Calu3 (cell line): Measurements from ENCODE around the gene SLC12A1. TPM values are rescaled to one million over a fixed set of nuclear protein-coding genes. Genes with fewer than 3 reads are reported as not detected.

Experiments
- Bru-seq: library from RNA; stranded (reverse); fragments of 400-500 nt; gene quantifications from one replicate; lab custom pipeline; 2021; lab: Mats Ljungman, UMichigan
- BruChase-seq, 2 experiments: library from RNA; stranded (reverse); fragments of 400-500 nt; gene quantifications; one replicate each; lab custom pipeline; 2021; lab: Mats Ljungman, UMichigan
- BruUV-seq: library from RNA; stranded (reverse); fragments of 400-500 nt; replicated peaks from 2 replicates; lab custom pipeline; 2021; lab: Mats Ljungman, UMichigan
- CTCF ChIA-PET: fragments of 300-600 bp; sonication (Branson Sonifier 250); formaldehyde crosslinking; loops from one replicate; lab custom pipeline; 2022; ENCODE audit warnings: antibody characterized with exemption; lab: Charles Lee
- DNase-seq: peaks from one replicate; pipeline ENCODE4 v3.0.0; 2022
- H3K27ac Mint-ChIP-seq: one replicate; pipeline ENCODE4 v1.8.0; 2022; ENCODE audit warnings: mixed read lengths; ENCODE audit not compliant: unreplicated experiment
- H3K27me3 Mint-ChIP-seq: one replicate; pipeline ENCODE4 v1.8.0; 2022; ENCODE audit warnings: mixed read lengths; ENCODE audit not compliant: unreplicated experiment
- H3K36me3 Mint-ChIP-seq: one replicate; pipeline ENCODE4 v1.8.0; 2022; ENCODE audit warnings: mild to moderate bottlenecking, moderate library complexity, mixed read lengths; ENCODE audit not compliant: insufficient read depth, unreplicated experiment
- H3K4me1 Mint-ChIP-seq: one replicate; pipeline ENCODE4 v1.8.0; 2022; ENCODE audit warnings: mild to moderate bottlenecking, low read depth, mixed read lengths; ENCODE audit not compliant: unreplicated experiment
- H3K4me3 Mint-ChIP-seq: one replicate; pipeline ENCODE4 v1.8.0; 2022; ENCODE audit warnings: mild to moderate bottlenecking, low read depth, moderate library complexity, mixed read lengths; ENCODE audit not compliant: unreplicated experiment
- H3K9me3 Mint-ChIP-seq: one replicate; pipeline ENCODE4 v1.8.0; 2022; ENCODE audit warnings: low read depth, mixed read lengths; ENCODE audit not compliant: unreplicated experiment
- intact Hi-C: fragments of 100-400 bp; cut with micrococcal nuclease; formaldehyde crosslinking; loops from one replicate; pipeline ENCODE4 v1.10.0; 2022; ENCODE audit not compliant: unreplicated experiment
- long read RNA-seq: library from polyadenylated mRNA; stranded (forward); transcript quantifications from one replicate; pipeline ENCODE4 v2.0.0, GENCODE V29; 2022
- total RNA-seq: library from RNA; stranded (reverse); gene quantifications from 2 replicates; pipeline ENCODE4 v1.2.3, GENCODE V29; 2022
- TF ChIP-seq, protein P1 (sequence below): fragments of 200-600 bp; IDR thresholded peaks from one replicate; pipeline ENCODE4 v1.8.0; 2022; ENCODE audit warnings: antibody characterized with exemption; ENCODE audit not compliant: unreplicated experiment

The SLC12A1 gene
- total RNA-seq: not detected in 2 replicates
- Bru-seq, nascent RNA: not detected
- percentile 1 among the genes with signal in this experiment for BruChase-seq, experiment 1, labeled RNA remaining after a 6-hour chase
- BruChase-seq, experiment 2, labeled RNA remaining after a 2-hour chase: percentile 1 among the genes with signal in this experiment
- long read RNA-seq: 0 reads

DNA sequence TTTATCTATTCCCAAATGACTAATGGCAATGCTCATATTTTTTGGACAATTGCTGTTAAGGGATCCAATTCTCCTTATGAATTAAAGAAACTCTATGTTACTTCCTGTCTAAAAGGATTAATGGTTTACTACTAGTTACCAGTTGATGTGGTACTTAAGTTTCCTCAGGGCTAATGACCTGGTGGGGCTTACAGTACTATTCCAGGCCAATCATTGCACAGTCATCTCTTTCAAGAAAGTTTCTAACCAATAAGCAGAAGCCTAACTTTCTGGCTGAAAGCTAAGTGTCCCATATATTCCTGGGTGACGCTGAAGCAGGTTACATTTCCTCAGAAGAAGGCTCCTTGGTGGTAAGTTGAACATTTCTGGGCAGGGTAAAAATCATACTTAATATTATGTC lies at the start of gene SLC12A1:
TSS of gene SLC12A1 (plus strand) at position 322 of the 400 bp plus-strand sequence. CDS start 1,418 bp downstream, outside the sequence.
- no peak within 1 kb of the TSS for H3K27ac Mint-ChIP-seq
- CTCF ChIA-PET: interaction anchor here (0.6 kb wide), 1 partner anchor 140 kb away, joined by 3 read pairs; no protein-coding TSS in a partner anchor
- DNase-seq: no peak
- H3K4me1 Mint-ChIP-seq: no peaks in the 10 kb centered on the region
- H3K9me3 Mint-ChIP-seq: no peaks in the 10 kb centered on the region
- no peak within 1 kb of the TSS for H3K4me3 Mint-ChIP-seq
- TF ChIP-seq, protein P1, sequence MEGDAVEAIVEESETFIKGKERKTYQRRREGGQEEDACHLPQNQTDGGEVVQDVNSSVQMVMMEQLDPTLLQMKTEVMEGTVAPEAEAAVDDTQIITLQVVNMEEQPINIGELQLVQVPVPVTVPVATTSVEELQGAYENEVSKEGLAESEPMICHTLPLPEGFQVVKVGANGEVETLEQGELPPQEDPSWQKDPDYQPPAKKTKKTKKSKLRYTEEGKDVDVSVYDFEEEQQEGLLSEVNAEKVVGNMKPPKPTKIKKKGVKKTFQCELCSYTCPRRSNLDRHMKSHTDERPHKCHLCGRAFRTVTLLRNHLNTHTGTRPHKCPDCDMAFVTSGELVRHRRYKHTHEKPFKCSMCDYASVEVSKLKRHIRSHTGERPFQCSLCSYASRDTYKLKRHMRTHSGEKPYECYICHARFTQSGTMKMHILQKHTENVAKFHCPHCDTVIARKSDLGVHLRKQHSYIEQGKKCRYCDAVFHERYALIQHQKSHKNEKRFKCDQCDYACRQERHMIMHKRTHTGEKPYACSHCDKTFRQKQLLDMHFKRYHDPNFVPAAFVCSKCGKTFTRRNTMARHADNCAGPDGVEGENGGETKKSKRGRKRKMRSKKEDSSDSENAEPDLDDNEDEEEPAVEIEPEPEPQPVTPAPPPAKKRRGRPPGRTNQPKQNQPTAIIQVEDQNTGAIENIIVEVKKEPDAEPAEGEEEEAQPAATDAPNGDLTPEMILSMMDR: no peak
- BruUV-seq: no TSS peak
- H3K36me3 Mint-ChIP-seq: no peaks in the 10 kb centered on the region
- intact Hi-C loops: no loop called here
- H3K27me3 Mint-ChIP-seq: no peaks in the 10 kb centered on the region

GRCh38 chr15:48168616-48169015 lies 37.5 kb upstream of the SLC12A1 start:
- intact Hi-C loops: no loop called here
- Mint-ChIP-seq H3K4me1 (no peaks in the 10 kb centered on the region), H3K27ac (no peak overlapping the region), H3K9me3 (no peaks in the 10 kb centered on the region), H3K36me3 (no peaks in the 10 kb centered on the region), H3K27me3 (no peaks in the 10 kb centered on the region), H3K4me3 (no peak overlapping the region)
- no TSS peak for BruUV-seq
- no peak for DNase-seq
- TF ChIP-seq, protein P1: no peak
- CTCF ChIA-PET: interaction anchor here (0.6 kb wide), 1 partner anchor 927 kb away, joined by 3 read pairs; no protein-coding TSS in a partner anchor

DNA sequence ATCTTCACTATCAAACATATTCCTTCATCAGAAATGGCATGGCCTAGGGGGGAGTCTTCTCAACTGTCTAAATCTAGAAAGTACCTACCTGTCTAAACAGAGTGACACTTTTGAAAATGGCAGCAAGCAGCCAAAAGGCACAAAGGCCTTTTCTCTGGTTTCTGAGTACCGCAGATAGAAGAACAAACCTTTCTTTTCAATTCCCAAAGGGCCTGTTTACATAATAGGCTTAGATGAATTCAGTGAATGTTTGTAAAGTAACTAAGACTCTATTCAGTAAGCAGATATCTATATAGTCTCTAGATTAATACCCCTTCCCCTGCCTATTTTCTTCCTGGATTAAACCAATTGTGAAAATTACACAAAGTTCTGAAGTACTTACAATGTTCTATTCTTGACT lies 35.1 kb upstream of the SLC12A1 start:
- no peak overlapping the region for H3K4me3 Mint-ChIP-seq
- no TSS peak for BruUV-seq
- intact Hi-C loops: no loop called here
- no peaks in the 10 kb centered on the region for H3K4me1 Mint-ChIP-seq
- TF ChIP-seq, protein P1: no peak
- CTCF ChIA-PET: no interaction called here
- no peaks in the 10 kb centered on the region for H3K9me3 Mint-ChIP-seq
- no peak for DNase-seq
- no peak overlapping the region for H3K27ac Mint-ChIP-seq
- H3K27me3 Mint-ChIP-seq: no peaks in the 10 kb centered on the region
- H3K36me3 Mint-ChIP-seq: no peaks in the 10 kb centered on the region

GRCh38 chr15:48175126-48175525 lies 31.0 kb upstream of the SLC12A1 start:
- TF ChIP-seq, protein P1: no peak
- H3K27ac Mint-ChIP-seq: no peak overlapping the region
- no peaks in the 10 kb centered on the region for H3K9me3 Mint-ChIP-seq
- BruUV-seq: no TSS peak
- H3K36me3 Mint-ChIP-seq: peaks cover 7% of the 10 kb centered on the region
- H3K4me3 Mint-ChIP-seq: no peak overlapping the region
- intact Hi-C loops: no loop called here
- CTCF ChIA-PET: no interaction called here
- no peaks in the 10 kb centered on the region for H3K27me3 Mint-ChIP-seq
- H3K4me1 Mint-ChIP-seq: no peaks in the 10 kb centered on the region
- DNase-seq: no peak
